Stimulated activated naive B cell treated with anti-CD40 and anti-IgM and Interleukin-4, amounts not matched to agents 10 μg/mL and 1 μg/mL and 100 μg/mL, for 72 hours (primary cell): ENCODE data around the gene HASPIN.

Experiments
- ATAC-seq, 2 donors: fragments of 150-1000 bp; cut with Tn5 transposase; replicated peaks; 2 replicates each; pipeline ENCODE4 v1.10.0; 2021; ENCODE audit warnings: moderate library complexity in 1 of 2
- DNase-seq: peaks from one replicate; pipeline ENCODE4 v3.0.0; 2021
- H3K27ac Mint-ChIP-seq: one replicate; pipeline ENCODE4 v1.8.0; 2022; ENCODE audit warnings: mild to moderate bottlenecking, mixed read lengths
- H3K27me3 Mint-ChIP-seq, 2 donors: one replicate each; pipeline ENCODE4 v1.8.0; 2022; ENCODE audit warnings: mixed read lengths in 2 of 2
- H3K36me3 Mint-ChIP-seq, 2 donors: one replicate each; pipeline ENCODE4 v1.8.0; 2022; ENCODE audit warnings: mixed read lengths in 2 of 2, mild to moderate bottlenecking in 1 of 2
- H3K4me1 Mint-ChIP-seq, 2 donors: one replicate each; pipeline ENCODE4 v1.8.0; 2022; ENCODE audit warnings: mixed read lengths in 2 of 2, mild to moderate bottlenecking in 1 of 2
- H3K4me3 Mint-ChIP-seq, 2 donors: one replicate each; pipeline ENCODE4 v1.8.0; 2022; ENCODE audit warnings: mild to moderate bottlenecking in 2 of 2, mixed read lengths in 2 of 2, moderate library complexity in 1 of 2
- H3K9me3 Mint-ChIP-seq, 2 donors: one replicate each; pipeline ENCODE4 v1.8.0; 2022; ENCODE audit warnings: mixed read lengths in 2 of 2, mild to moderate bottlenecking in 1 of 2

The HASPIN gene

GRCh38 chr17:3723556-3724377 lies at the start of gene HASPIN:
HASPIN (plus strand) TSS chr17:3723903; CDS start chr17:3723936, 33 bp downstream.
- H3K4me1 Mint-ChIP-seq = peaks cover 28 to 57% of the 10 kb centered on the region in 2 donors
- peak within 1 kb of the TSS; percentile 81 to 87 for H3K4me3 Mint-ChIP-seq
- DNase-seq = peak; percentile 89
- H3K27ac Mint-ChIP-seq = peak within 1 kb of the TSS; percentile 95
- H3K27me3 Mint-ChIP-seq = no peaks in the 10 kb centered on the region
- peaks cover 26 to 35% of the 10 kb centered on the region in 2 donors for H3K36me3 Mint-ChIP-seq
- no peaks in the 10 kb centered on the region for H3K9me3 Mint-ChIP-seq
- ATAC-seq = peak; percentile 84 to 87

- no peak for ATAC-seq
- H3K27ac Mint-ChIP-seq = peak overlapping the region; percentile 56
Observed at GRCh38 chr17:3675886-3676285, 47.8 kb upstream of the HASPIN start.

GRCh38 chr17:3678095-3678820 lies 45.4 kb upstream of the HASPIN start:
- Mint-ChIP-seq H3K4me1 (peaks cover 26 to 56% of the 10 kb centered on the region in 2 donors), H3K9me3 (no peaks in the 10 kb centered on the region), H3K36me3 (peaks cover 26 to 44% of the 10 kb centered on the region in 2 donors), H3K4me3 (no peak overlapping the region), H3K27ac (peak overlapping the region; percentile 65), H3K27me3 (no peaks in the 10 kb centered on the region)
- no peak for DNase-seq
- ATAC-seq = no peak

More at GRCh38 chr17:3675886-3676285, 47.8 kb upstream of the HASPIN start:
- peaks cover 18 to 40% of the 10 kb centered on the region in 2 donors for H3K36me3 Mint-ChIP-seq
- no peak for DNase-seq
- H3K9me3 Mint-ChIP-seq = no peaks in the 10 kb centered on the region
- H3K4me3 Mint-ChIP-seq = no peak overlapping the region
- H3K27me3 Mint-ChIP-seq = no peaks in the 10 kb centered on the region
- peaks cover 22 to 42% of the 10 kb centered on the region in 2 donors for H3K4me1 Mint-ChIP-seq

GRCh38 chr17:3678821-3679530 lies 44.7 kb upstream of the HASPIN start:
- H3K27ac Mint-ChIP-seq = no peak overlapping the region

GRCh38 chr17:3679531-3680126 lies 44.1 kb upstream of the HASPIN start:
- ATAC-seq = no peak
- H3K4me3 Mint-ChIP-seq = no peak overlapping the region

More at GRCh38 chr17:3678821-3679530, 44.7 kb upstream of the HASPIN start:
- Mint-ChIP-seq H3K4me1 (peaks cover 29 to 56% of the 10 kb centered on the region in 2 donors), H3K4me3 (no peak overlapping the region), H3K9me3 (no peaks in the 10 kb centered on the region), H3K27me3 (no peaks in the 10 kb centered on the region), H3K36me3 (peaks cover 31 to 45% of the 10 kb centered on the region in 2 donors)
- ATAC-seq (no peak), DNase-seq (no peak)

GRCh38 chr17:3681057-3681456 lies 42.6 kb upstream of the HASPIN start:
- no peak overlapping the region for H3K27ac Mint-ChIP-seq
- no peaks in the 10 kb centered on the region for H3K9me3 Mint-ChIP-seq
- ATAC-seq (no peak), DNase-seq (no peak)
- H3K27me3 Mint-ChIP-seq = no peaks in the 10 kb centered on the region
- H3K4me3 Mint-ChIP-seq = no peak overlapping the region
- H3K36me3 Mint-ChIP-seq = peaks cover 35 to 41% of the 10 kb centered on the region in 2 donors
- H3K4me1 Mint-ChIP-seq = peaks cover 26 to 61% of the 10 kb centered on the region in 2 donors

More at GRCh38 chr17:3679531-3680126, 44.1 kb upstream of the HASPIN start:
- Mint-ChIP-seq H3K27me3 (no peaks in the 10 kb centered on the region), H3K9me3 (no peaks in the 10 kb centered on the region), H3K36me3 (peaks cover 35 to 43% of the 10 kb centered on the region in 2 donors), H3K27ac (peak overlapping the region; percentile 71), H3K4me1 (peaks cover 27 to 59% of the 10 kb centered on the region in 2 donors)
- no peak for DNase-seq

GRCh38 chr17:3681565-3681964 lies 42.1 kb upstream of the HASPIN start:
- Mint-ChIP-seq H3K27ac (peak overlapping the region; percentile 51), H3K9me3 (no peaks in the 10 kb centered on the region), H3K27me3 (no peaks in the 10 kb centered on the region), H3K36me3 (peaks cover 35 to 41% of the 10 kb centered on the region in 2 donors), H3K4me3 (peak overlapping the region in 1 of 2 donors; percentile 29), H3K4me1 (peaks cover 26 to 60% of the 10 kb centered on the region in 2 donors)
- ATAC-seq (no peak), DNase-seq (no peak)

- Mint-ChIP-seq H3K9me3 (no peaks in the 10 kb centered on the region), H3K27me3 (no peaks in the 10 kb centered on the region), H3K4me3 (no peak overlapping the region), H3K4me1 (peaks cover 26 to 60% of the 10 kb centered on the region in 2 donors), H3K27ac (peak overlapping the region; percentile 70), H3K36me3 (peaks cover 35 to 41% of the 10 kb centered on the region in 2 donors)
- ATAC-seq (no peak), DNase-seq (no peak)
Observed at GRCh38 chr17:3682033-3682432, 41.7 kb upstream of the HASPIN start.

- H3K4me1 Mint-ChIP-seq = peaks cover 24 to 54% of the 10 kb centered on the region in 2 donors
Observed at GRCh38 chr17:3683054-3683511, 40.6 kb upstream of the HASPIN start.

GRCh38 chr17:3685174-3685573 lies 38.5 kb upstream of the HASPIN start:
- no peaks in the 10 kb centered on the region for H3K27me3 Mint-ChIP-seq
- ATAC-seq (no peak), DNase-seq (no peak)
- H3K4me3 Mint-ChIP-seq = peak overlapping the region in 1 of 2 donors; percentile 11
- H3K27ac Mint-ChIP-seq = peak overlapping the region; percentile 77
- H3K36me3 Mint-ChIP-seq = peaks cover 34 to 48% of the 10 kb centered on the region in 2 donors
- H3K4me1 Mint-ChIP-seq = peaks cover 35 to 66% of the 10 kb centered on the region in 2 donors
- H3K9me3 Mint-ChIP-seq = no peaks in the 10 kb centered on the region

More at GRCh38 chr17:3683054-3683511, 40.6 kb upstream of the HASPIN start:
- Mint-ChIP-seq H3K27ac (peak overlapping the region; percentile 91), H3K36me3 (peaks cover 30 to 36% of the 10 kb centered on the region in 2 donors), H3K27me3 (no peaks in the 10 kb centered on the region), H3K9me3 (no peaks in the 10 kb centered on the region), H3K4me3 (peak overlapping the region in 1 of 2 donors; percentile 29)
- DNase-seq = peak; percentile 53
- peak; percentile 77 to 81 for ATAC-seq

- peak overlapping the region; percentile 70 for H3K4me3 Mint-ChIP-seq
- H3K36me3 Mint-ChIP-seq = peaks cover 37 to 44% of the 10 kb centered on the region in 2 donors
- H3K27ac Mint-ChIP-seq = peak overlapping the region; percentile 86
- DNase-seq = peak; percentile 58
- peak; percentile 52 to 68 for ATAC-seq
- H3K9me3 Mint-ChIP-seq = no peaks in the 10 kb centered on the region
- no peaks in the 10 kb centered on the region for H3K27me3 Mint-ChIP-seq
- peaks cover 43 to 75% of the 10 kb centered on the region in 2 donors for H3K4me1 Mint-ChIP-seq
Observed at GRCh38 chr17:3688027-3688553, 35.6 kb upstream of the HASPIN start.

GRCh38 chr17:3688852-3689261 lies 34.8 kb upstream of the HASPIN start:
- Mint-ChIP-seq H3K36me3 (peaks cover 33 to 38% of the 10 kb centered on the region in 2 donors), H3K27me3 (no peaks in the 10 kb centered on the region), H3K4me1 (peaks cover 42 to 73% of the 10 kb centered on the region in 2 donors), H3K27ac (peak overlapping the region; percentile 86), H3K4me3 (peak overlapping the region; percentile 70), H3K9me3 (no peaks in the 10 kb centered on the region)
- peak; percentile 33 for DNase-seq
- ATAC-seq = peak; percentile 26 to 39
